C4-2B (cell line): Measurements from ENCODE around the gene ZNF768.

Source experiments
- ZFX ChIP-seq: fragments of 450-650 bp; IDR thresholded peaks from 2 replicates; pipeline ENCODE4 v1.6.1; 2017
- TF ChIP-seq, protein P1 (sequence below): fragments of 450-650 bp; conservative IDR thresholded peaks from 2 replicates; pipeline ENCODE4 v1.5.1; 2017; ENCODE audit warnings: mild to moderate bottlenecking

DNA sequence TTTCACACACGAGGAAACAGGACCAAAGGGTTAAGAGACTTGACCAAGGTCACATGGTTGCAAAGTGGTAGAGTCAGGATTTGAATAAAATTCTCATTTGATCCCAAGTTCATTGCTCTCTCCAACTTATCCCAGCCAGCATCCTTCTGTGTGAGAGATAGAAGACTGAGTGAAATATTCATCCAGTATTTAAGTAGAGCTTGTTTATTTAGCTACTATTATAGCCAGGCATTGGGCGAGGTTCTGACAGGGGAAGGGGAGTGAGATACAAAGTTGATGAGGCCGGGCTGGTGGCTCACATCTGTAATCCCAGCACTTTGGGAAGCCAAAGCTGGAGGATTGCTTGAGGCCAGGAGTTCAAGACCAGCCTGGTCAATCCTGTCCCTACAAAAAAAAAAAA lies 49.4 kb downstream of the ZNF768 start:
- TF ChIP-seq, protein P1, sequence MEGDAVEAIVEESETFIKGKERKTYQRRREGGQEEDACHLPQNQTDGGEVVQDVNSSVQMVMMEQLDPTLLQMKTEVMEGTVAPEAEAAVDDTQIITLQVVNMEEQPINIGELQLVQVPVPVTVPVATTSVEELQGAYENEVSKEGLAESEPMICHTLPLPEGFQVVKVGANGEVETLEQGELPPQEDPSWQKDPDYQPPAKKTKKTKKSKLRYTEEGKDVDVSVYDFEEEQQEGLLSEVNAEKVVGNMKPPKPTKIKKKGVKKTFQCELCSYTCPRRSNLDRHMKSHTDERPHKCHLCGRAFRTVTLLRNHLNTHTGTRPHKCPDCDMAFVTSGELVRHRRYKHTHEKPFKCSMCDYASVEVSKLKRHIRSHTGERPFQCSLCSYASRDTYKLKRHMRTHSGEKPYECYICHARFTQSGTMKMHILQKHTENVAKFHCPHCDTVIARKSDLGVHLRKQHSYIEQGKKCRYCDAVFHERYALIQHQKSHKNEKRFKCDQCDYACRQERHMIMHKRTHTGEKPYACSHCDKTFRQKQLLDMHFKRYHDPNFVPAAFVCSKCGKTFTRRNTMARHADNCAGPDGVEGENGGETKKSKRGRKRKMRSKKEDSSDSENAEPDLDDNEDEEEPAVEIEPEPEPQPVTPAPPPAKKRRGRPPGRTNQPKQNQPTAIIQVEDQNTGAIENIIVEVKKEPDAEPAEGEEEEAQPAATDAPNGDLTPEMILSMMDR, result no peak
- TF ChIP-seq ZFX, result no peak
